IPS-NIHi7 (cell line): ENCODE results near the gene RAP1GAP2.
"Not testable (repeated sequence)": the region's sequence is repeated elsewhere in the genome, so short reads cannot be mapped to it uniquely, and the experiment has no call there.

Experiments used
- DNase-seq: peaks from one replicate; pipeline ENCODE4 v3.0.0; 2012; ENCODE audit warnings: mixed read lengths; ENCODE audit errors: extremely low spot score

Gene RAP1GAP2

DNA sequence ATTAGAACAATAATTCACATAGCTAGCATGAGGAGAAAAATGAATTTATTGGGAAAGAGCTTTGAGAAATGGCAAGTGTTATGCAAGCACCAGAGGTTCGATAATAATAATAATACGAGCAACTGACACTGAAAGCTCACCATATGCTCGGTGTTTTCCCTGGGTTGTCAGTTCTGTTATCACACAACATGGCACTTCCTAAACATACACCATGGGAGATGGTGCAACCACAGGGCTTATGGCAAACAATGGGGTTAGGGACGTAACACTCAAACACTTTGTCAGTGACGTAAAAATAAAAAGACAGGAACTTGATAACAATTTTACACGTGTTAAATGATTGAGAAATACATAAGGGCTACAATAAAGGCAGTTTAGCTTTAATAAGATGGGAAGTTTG, 243.5 kb downstream of the RAP1GAP2 start:
- DNase-seq, result no peak

GRCh38 chr17:3040882-3041281, 244.6 kb downstream of the RAP1GAP2 start:
- DNase-seq, result no peak

- DNase-seq, result peak; percentile 12
Measured at GRCh38 chr17:3043737-3044365, 247.6 kb downstream of the RAP1GAP2 start.

DNA sequence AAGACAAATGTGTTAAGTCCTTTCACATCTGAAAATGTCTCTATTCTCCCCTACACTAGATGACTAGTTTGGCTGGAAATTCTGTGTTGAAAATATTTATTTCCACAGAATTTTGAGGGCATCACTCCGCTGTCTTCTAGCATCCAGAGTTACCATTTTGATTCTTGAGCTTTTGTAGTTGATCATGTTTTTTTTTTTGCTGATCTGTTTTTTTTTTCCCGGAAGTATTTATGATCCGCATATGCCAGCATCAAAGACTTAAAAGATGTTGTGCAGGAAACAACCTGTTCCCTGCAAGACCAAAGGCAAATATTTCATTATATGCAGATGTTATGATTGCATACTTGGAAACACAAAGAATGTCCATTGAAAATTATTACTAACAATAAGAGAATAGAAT, 250.5 kb downstream of the RAP1GAP2 start:
- no peak for DNase-seq

- DNase-seq, result peak; percentile 99
Measured at GRCh38 chr17:3048727-3049471, 252.7 kb downstream of the RAP1GAP2 start.

GRCh38 chr17:3049705-3050295, 253.6 kb downstream of the RAP1GAP2 start:
- peak; percentile 7 for DNase-seq

- not testable (repeated sequence) for DNase-seq
Measured at GRCh38 chr17:3054868-3055267, 258.6 kb downstream of the RAP1GAP2 start.

GRCh38 chr17:3062824-3063377, 266.7 kb downstream of the RAP1GAP2 start:
- not testable (repeated sequence) for DNase-seq

DNA sequence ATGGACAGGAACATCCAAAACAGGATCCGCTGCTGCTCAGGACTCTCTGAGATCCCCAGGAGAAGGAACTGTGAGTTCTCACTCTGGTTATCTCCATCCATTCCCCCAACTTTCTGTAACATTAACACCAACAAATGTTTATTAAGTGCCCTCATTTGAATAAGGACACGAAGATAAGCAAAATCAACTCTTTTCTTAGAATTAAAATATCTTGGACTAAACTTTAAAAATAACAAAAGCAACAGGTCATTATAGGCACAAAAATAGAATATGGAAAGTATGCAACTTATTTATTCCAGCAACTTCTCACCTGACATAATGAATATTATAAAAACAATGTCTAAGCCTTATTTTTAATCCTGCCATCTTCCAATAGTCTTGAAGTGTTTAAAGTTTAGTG, 267.3 kb downstream of the RAP1GAP2 start, which contains the start of gene OR1D5:
TSS of gene OR1D5 (minus strand) at position 101 of the 400 bp plus-strand sequence. CDS start at position 101, 0 bp downstream.
- not testable (repeated sequence) for DNase-seq

GRCh38 chr17:3065192-3065591, 269.0 kb downstream of the RAP1GAP2 start:
- not testable (repeated sequence) for DNase-seq

GRCh38 chr17:3073850-3074249, 277.6 kb downstream of the RAP1GAP2 start:
- DNase-seq, result not testable (repeated sequence)
